GM12873 (cell line): ENCODE data around the gene GALNT18.

Experiments
- TF ChIP-seq, protein P1 (sequence below): IDR thresholded peaks from 2 replicates; pipeline ENCODE4 v1.5.1; 2012; ENCODE audit warnings: low read depth, mild to moderate bottlenecking, moderate library complexity, low read length, control low read depth; ENCODE audit not compliant: insufficient read depth; ENCODE audit errors: missing control alignments

Gene GALNT18

GRCh38 chr11:11419747-11420146 is 202.1 kb downstream of the GALNT18 start:
- TF ChIP-seq, protein P1, sequence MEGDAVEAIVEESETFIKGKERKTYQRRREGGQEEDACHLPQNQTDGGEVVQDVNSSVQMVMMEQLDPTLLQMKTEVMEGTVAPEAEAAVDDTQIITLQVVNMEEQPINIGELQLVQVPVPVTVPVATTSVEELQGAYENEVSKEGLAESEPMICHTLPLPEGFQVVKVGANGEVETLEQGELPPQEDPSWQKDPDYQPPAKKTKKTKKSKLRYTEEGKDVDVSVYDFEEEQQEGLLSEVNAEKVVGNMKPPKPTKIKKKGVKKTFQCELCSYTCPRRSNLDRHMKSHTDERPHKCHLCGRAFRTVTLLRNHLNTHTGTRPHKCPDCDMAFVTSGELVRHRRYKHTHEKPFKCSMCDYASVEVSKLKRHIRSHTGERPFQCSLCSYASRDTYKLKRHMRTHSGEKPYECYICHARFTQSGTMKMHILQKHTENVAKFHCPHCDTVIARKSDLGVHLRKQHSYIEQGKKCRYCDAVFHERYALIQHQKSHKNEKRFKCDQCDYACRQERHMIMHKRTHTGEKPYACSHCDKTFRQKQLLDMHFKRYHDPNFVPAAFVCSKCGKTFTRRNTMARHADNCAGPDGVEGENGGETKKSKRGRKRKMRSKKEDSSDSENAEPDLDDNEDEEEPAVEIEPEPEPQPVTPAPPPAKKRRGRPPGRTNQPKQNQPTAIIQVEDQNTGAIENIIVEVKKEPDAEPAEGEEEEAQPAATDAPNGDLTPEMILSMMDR, result no peak

- TF ChIP-seq, protein P1, result no peak
Observed at GRCh38 chr11:11416917-11417316, 204.9 kb downstream of the GALNT18 start.

- TF ChIP-seq, protein P1, result no peak
Observed at GRCh38 chr11:11416502-11416901, 205.3 kb downstream of the GALNT18 start.

DNA sequence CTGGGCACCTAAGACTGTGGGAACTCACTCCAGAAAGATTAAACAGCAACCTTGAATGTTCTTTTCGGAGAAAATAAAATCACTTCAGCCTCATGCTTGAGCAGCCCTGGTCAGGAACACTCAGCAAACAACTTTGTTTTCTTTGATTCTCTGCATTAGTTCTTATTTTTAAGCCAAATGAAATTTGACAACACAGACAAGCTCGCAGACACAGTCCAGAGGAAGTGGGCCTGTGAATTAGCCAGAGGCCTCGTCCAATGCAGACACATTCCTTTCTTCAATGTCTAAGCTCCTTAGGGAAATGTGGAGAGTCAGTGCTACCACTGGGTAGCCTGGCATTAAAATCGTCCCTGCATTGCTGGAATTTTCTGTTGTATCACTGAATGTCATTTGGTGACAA is 205.9 kb downstream of the GALNT18 start:
- TF ChIP-seq, protein P1, result no peak

GRCh38 chr11:11414996-11415395 is 206.8 kb downstream of the GALNT18 start:
- TF ChIP-seq, protein P1, result no peak

- TF ChIP-seq, protein P1, result no peak
Observed at GRCh38 chr11:11413776-11414175, 208.0 kb downstream of the GALNT18 start.

DNA sequence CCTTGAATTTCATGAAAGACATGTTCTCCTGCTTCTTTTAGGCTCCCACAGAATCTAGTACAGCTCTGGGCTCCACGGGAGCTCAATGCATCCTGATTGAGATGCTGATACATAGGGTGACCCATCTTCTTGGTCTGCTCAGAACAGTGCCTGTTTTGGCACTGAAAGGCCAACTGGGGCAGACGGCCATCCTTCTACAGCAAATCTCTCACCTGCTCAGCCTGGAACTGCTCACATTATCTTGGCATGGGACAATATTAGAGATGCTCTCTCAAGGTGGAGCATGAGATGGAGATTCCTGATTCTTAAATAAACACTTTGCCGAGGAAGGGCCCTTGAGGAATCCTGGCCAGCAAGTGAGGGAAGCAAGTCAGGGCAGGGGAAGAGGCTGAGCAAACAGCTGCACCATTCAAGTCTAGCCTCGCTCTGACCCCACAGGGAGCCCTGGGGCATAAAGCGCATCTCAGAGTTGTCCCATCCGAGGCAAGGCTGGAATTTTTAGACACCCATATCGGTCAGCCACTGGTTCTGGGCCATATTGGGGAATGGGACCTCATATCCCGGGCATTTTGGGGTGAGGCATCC is 210.3 kb downstream of the GALNT18 start:
- TF ChIP-seq, protein P1, result no peak
